Activated CD4-positive, alpha-beta T cell treated with anti-CD3 and anti-CD28 coated beads for 36 hours (primary cell): Measurements from ENCODE around the gene DICER1. TPM values are rescaled to one million over a fixed set of nuclear protein-coding genes. Genes with fewer than 3 reads are reported as not detected.

Experiments used
- ATAC-seq: fragments of 200-7000 bp; cut with Tn5 transposase; one replicate; pipeline ENCODE4 v1.10.0; 2021; ENCODE audit warnings: mild to moderate bottlenecking, moderate library complexity
- CTCF ChIA-PET: fragments of 350-600 bp; sonication (Branson Sonifier 250); formaldehyde crosslinking; loops from one replicate; lab custom pipeline; 2021; ENCODE audit warnings: antibody characterized with exemption; lab: Charles Lee
- POLR2A ChIA-PET: fragments of 350-600 bp; sonication (Branson Sonifier 250); formaldehyde crosslinking; loops from one replicate; lab custom pipeline; 2021; ENCODE audit warnings: antibody characterized with exemption, inconsistent platforms; lab: Charles Lee
- DNase-seq: peaks from one replicate; pipeline ENCODE4 v3.0.0-alpha.2; 2020
- H3K27ac Mint-ChIP-seq: one replicate; pipeline ENCODE4 v1.8.0; 2021; ENCODE audit warnings: mixed read lengths
- H3K27me3 Mint-ChIP-seq: one replicate; pipeline ENCODE4 v1.8.0; 2021; ENCODE audit warnings: mixed read lengths
- H3K36me3 Mint-ChIP-seq: one replicate; pipeline ENCODE4 v1.8.0; 2021; ENCODE audit warnings: low read depth, mixed read lengths
- H3K4me1 Mint-ChIP-seq: one replicate; pipeline ENCODE4 v1.8.0; 2021; ENCODE audit warnings: mixed read lengths
- H3K4me3 Mint-ChIP-seq: one replicate; pipeline ENCODE4 v1.8.0; 2021; ENCODE audit warnings: mild to moderate bottlenecking, moderate library complexity, mixed read lengths
- H3K9me3 Mint-ChIP-seq: one replicate; pipeline ENCODE4 v1.8.0; 2021; ENCODE audit warnings: low read depth, mixed read lengths
- intact Hi-C, 2 experiments: fragments of 100-400 bp; cut with DNase I in 1 of 2; cut with micrococcal nuclease in 1 of 2; formaldehyde crosslinking; loops; one replicate each; pipeline versions ENCODE4 v1.14.2 to v1.15.1; 2022 to 2024; cut with DNase I, micrococcal nuclease
- total RNA-seq, 2 experiments: library from RNA; stranded (reverse); gene quantifications; one replicate each; pipeline ENCODE4 v1.2.3, GENCODE V29; 2021

DICER1 gene
- total RNA-seq, 2 experiments from 2014 or later, result 41.6 to 61.1 TPM

GRCh38 chr14:95102680-95103044 is 54.7 kb downstream of the DICER1 start:
- ATAC-seq (no peak), DNase-seq (no peak)
- Mint-ChIP-seq H3K27ac (no peak overlapping the region), H3K9me3 (no peaks in the 10 kb centered on the region), H3K4me1 (peaks cover 14% of the 10 kb centered on the region), H3K4me3 (no peak overlapping the region), H3K36me3 (peaks cover 41% of the 10 kb centered on the region), H3K27me3 (no peaks in the 10 kb centered on the region)
- intact Hi-C loops, result no loop called here
- ChIA-PET POLR2A (no interaction called here), CTCF (interaction anchor here (0.6 to 2.0 kb wide), 3 partner anchors 14 to 961 kb away, joined by 3 to 5 read pairs (median 4); no protein-coding TSS in a partner anchor)

GRCh38 chr14:95101736-95102679 is 55.3 kb downstream of the DICER1 start:
- DNase-seq, result no peak
- ChIA-PET POLR2A (no interaction called here), CTCF (interaction anchor here (0.6 to 2.0 kb wide), 5 partner anchors 8 to 246 kb away, joined by 3 to 5 read pairs (median 4); no protein-coding TSS in a partner anchor)
- intact Hi-C loops, result no loop called here
- Mint-ChIP-seq H3K36me3 (peaks cover 36% of the 10 kb centered on the region), H3K9me3 (no peaks in the 10 kb centered on the region), H3K4me1 (peaks cover 14% of the 10 kb centered on the region), H3K27me3 (no peaks in the 10 kb centered on the region), H3K4me3 (no peak overlapping the region), H3K27ac (no peak overlapping the region)
- ATAC-seq, result no peak

DNA sequence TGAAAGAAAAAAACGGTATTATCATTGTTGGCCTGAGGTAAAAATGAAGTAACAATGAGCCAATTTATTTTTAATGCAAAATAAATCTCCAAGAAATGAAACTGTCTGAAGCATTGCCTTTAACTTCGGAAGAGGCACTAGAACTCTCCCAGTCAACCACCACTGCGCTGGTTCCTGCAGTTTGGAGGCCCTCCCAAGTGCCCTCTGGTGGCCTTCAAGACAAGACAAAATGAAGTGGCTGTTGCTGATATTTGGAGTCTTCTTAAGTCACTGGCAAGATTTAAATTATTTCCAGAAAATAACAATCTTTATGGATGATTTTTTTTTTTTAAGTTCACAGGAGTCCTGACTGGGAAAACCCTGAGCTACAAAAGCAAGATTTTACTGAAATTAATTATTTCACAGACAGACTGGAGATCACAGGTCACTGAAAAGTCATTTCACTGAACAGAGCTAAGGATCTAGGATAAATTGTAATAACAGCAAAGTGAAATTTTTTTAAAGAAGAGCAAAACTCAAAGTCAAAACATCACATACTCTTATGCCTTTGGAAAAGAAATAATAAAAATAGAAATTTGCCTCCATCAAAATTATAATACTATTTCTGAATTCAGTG is 58.2 kb downstream of the DICER1 start:
- POLR2A ChIA-PET, result no interaction called here
- peaks cover 45% of the 10 kb centered on the region for H3K36me3 Mint-ChIP-seq
- H3K4me3 Mint-ChIP-seq, result no peak overlapping the region
- ATAC-seq (peak; percentile 49), DNase-seq (peak; percentile 59)
- no peak overlapping the region for H3K27ac Mint-ChIP-seq
- intact Hi-C loops, result loop anchor here (1.0 to 5.0 kb wide), 2 partner anchors 410 to 412 kb away; no protein-coding TSS in a partner anchor
- H3K4me1 Mint-ChIP-seq, result peaks cover 14% of the 10 kb centered on the region
- CTCF ChIA-PET, result interaction anchor here (1.1 kb wide), 2 partner anchors 20 to 45 kb away, joined by 3 read pairs; no protein-coding TSS in a partner anchor
- no peaks in the 10 kb centered on the region for H3K9me3 Mint-ChIP-seq
- H3K27me3 Mint-ChIP-seq, result no peaks in the 10 kb centered on the region

- no peaks in the 10 kb centered on the region for H3K27me3 Mint-ChIP-seq
- ATAC-seq (no peak), DNase-seq (no peak)
- H3K4me1 Mint-ChIP-seq, result peaks cover 14% of the 10 kb centered on the region
- ChIA-PET CTCF (interaction anchor here (0.7 kb wide), 2 partner anchors 15 to 545 kb away, joined by 3 read pairs; no protein-coding TSS in a partner anchor), POLR2A (no interaction called here)
- H3K4me3 Mint-ChIP-seq, result no peak overlapping the region
- H3K36me3 Mint-ChIP-seq, result peaks cover 41% of the 10 kb centered on the region
- no peaks in the 10 kb centered on the region for H3K9me3 Mint-ChIP-seq
- intact Hi-C loops, result loop anchor here in 1 of 2 experiments (5.0 kb wide), 1 partner anchor 410 kb away; no protein-coding TSS in a partner anchor
- H3K27ac Mint-ChIP-seq, result no peak overlapping the region
Measured at GRCh38 chr14:95097385-95097784, 59.9 kb downstream of the DICER1 start.

DNA sequence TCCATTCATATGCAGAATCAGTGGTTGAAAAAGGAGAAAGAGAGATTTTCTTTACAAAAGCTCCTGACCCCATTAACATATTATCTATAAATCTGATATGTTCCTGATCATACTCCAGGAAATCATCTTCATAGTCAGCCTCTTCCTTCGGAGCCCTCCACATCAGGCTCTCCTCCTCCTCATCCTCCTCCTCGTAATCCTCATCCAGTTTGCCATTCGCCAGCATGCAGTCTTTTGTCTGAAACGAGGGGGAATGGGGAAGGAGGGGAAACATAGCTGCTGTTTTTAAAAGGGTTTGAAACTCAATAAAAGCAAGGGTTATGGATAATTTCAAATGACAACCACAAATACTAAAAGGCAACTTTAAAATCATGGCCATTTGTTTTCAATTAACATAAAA is 60.9 kb downstream of the DICER1 start:
- H3K36me3 Mint-ChIP-seq, result peaks cover 38% of the 10 kb centered on the region
- POLR2A ChIA-PET, result no interaction called here
- no peak overlapping the region for H3K27ac Mint-ChIP-seq
- H3K4me1 Mint-ChIP-seq, result peaks cover 14% of the 10 kb centered on the region
- no peaks in the 10 kb centered on the region for H3K27me3 Mint-ChIP-seq
- ATAC-seq, result no peak
- DNase-seq, result no peak
- CTCF ChIA-PET, result interaction anchor here (1.2 kb wide), 1 partner anchor 20 kb away, joined by 3 read pairs; no protein-coding TSS in a partner anchor
- H3K9me3 Mint-ChIP-seq, result no peaks in the 10 kb centered on the region
- intact Hi-C loops, result loop anchor here in 1 of 2 experiments (5.0 kb wide), 1 partner anchor 409 kb away; no protein-coding TSS in a partner anchor
- no peak overlapping the region for H3K4me3 Mint-ChIP-seq

- Mint-ChIP-seq H3K4me3 (no peak overlapping the region), H3K27ac (no peak overlapping the region), H3K36me3 (peaks cover 40% of the 10 kb centered on the region), H3K9me3 (no peaks in the 10 kb centered on the region), H3K4me1 (peaks cover 14% of the 10 kb centered on the region), H3K27me3 (no peaks in the 10 kb centered on the region)
- ATAC-seq (no peak), DNase-seq (no peak)
- POLR2A ChIA-PET, result no interaction called here
- intact Hi-C loops, result loop anchor here in 1 of 2 experiments (5.0 kb wide), 1 partner anchor 409 kb away; no protein-coding TSS in a partner anchor
- CTCF ChIA-PET, result interaction anchor here (1.2 kb wide), 1 partner anchor 19 kb away, joined by 3 read pairs; no protein-coding TSS in a partner anchor
Measured at GRCh38 chr14:95095996-95096395, 61.3 kb downstream of the DICER1 start.

DNA sequence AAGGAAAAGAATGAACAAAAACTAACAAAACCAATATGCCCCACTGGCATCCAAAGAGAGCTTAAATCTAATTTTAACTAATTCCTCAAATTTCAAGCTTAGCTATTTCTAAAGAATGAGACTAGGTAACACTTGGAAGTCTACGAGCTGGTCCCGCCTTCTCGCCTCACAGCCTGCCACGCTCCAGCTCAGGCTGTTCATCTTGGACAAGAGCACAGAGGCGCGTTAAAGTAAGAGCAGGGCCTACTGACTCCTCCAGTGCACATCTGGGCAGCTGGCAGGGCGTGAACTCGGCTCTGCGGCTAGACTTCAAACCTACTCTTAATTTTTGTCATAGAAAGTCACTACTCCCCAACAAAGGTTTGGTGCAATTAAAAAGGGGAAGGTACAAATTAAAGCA is 64.6 kb downstream of the DICER1 start:
- POLR2A ChIA-PET, result no interaction called here
- H3K27ac Mint-ChIP-seq, result no peak overlapping the region

DNA sequence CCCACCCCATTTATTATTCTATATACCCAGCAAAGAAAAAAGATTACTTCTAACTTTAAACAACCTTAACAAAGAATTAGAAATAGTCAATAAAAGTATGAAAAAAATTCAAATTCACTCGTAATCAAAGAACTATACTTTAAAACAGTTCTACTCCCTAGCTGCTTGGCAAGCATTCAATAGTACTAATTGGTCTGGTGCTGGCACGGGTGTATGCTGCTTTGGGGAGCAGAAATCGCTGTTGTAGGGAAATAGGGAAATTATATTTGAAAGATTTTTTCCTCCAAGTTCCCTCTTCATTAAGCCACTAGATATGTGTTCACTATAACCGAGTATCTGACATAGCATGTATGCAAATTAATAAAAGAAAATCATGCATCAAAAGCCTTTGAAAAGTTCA is 65.7 kb downstream of the DICER1 start:
- ChIA-PET CTCF (no interaction called here), POLR2A (no interaction called here)
- no peaks in the 10 kb centered on the region for H3K27me3 Mint-ChIP-seq
- ATAC-seq (no peak), DNase-seq (no peak)
- H3K4me1 Mint-ChIP-seq, result no peaks in the 10 kb centered on the region
- no peak overlapping the region for H3K27ac Mint-ChIP-seq
- H3K4me3 Mint-ChIP-seq, result no peak overlapping the region
- intact Hi-C loops, result no loop called here
- peaks cover 50% of the 10 kb centered on the region for H3K36me3 Mint-ChIP-seq
- H3K9me3 Mint-ChIP-seq, result no peaks in the 10 kb centered on the region

More for the DNA sequence above, 64.6 kb downstream of the DICER1 start:
- Mint-ChIP-seq H3K27me3 (no peaks in the 10 kb centered on the region), H3K4me3 (no peak overlapping the region), H3K36me3 (peaks cover 49% of the 10 kb centered on the region), H3K9me3 (no peaks in the 10 kb centered on the region), H3K4me1 (no peaks in the 10 kb centered on the region)
- intact Hi-C loops, result no loop called here
- no peak for DNase-seq
- no peak for ATAC-seq
- CTCF ChIA-PET, result interaction anchor here (1.0 to 1.3 kb wide), 3 partner anchors 14 to 403 kb away, joined by 3 to 4 read pairs (median 3); no protein-coding TSS in a partner anchor

DNA sequence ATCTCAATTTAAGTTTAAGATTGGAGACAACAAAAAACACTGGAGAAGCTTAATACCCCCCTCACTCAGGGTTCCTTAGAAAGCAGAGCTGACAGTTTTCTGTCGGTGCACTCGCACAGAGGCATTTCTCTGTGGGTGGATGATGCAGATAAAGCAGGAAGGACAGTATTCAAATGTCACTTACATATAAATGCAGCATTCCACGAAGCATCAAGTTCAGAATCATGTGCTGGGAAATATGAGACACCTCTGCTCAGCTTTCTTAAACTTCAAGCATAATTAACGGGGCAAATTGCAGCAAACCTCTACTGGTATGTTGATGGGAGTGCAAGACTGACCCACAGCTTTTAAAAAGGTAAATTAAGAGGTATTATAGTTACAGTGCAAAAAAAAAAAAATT is 68.7 kb downstream of the DICER1 start:
- no peak overlapping the region for H3K27ac Mint-ChIP-seq
- H3K27me3 Mint-ChIP-seq, result no peaks in the 10 kb centered on the region
- intact Hi-C loops, result no loop called here
- ChIA-PET CTCF (no interaction called here), POLR2A (no interaction called here)
- no peak overlapping the region for H3K4me3 Mint-ChIP-seq
- H3K36me3 Mint-ChIP-seq, result peaks cover 36% of the 10 kb centered on the region
- DNase-seq (no peak), ATAC-seq (no peak)
- H3K9me3 Mint-ChIP-seq, result no peaks in the 10 kb centered on the region
- H3K4me1 Mint-ChIP-seq, result no peaks in the 10 kb centered on the region

DNA sequence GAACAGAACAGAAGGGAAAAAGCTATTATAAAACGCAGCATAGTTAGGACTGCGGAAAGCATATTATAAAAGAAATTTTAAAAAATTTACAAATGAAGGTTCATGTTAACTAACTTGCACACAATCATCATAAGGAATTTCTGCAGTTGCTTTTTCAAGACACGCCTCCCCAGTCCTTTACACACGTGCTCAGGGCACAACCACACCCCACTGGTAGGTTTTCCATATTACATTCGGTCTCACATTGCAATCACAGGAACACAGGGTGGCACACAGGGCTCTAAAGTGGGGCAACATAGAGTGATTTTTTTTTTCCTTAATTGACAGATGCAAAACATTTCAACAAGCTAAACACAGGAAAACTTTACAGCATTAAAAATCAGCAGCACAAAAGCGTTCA is 69.7 kb downstream of the DICER1 start:
- POLR2A ChIA-PET, result no interaction called here
- Mint-ChIP-seq H3K4me1 (no peaks in the 10 kb centered on the region), H3K27me3 (no peaks in the 10 kb centered on the region), H3K36me3 (peaks cover 29% of the 10 kb centered on the region), H3K27ac (no peak overlapping the region), H3K9me3 (no peaks in the 10 kb centered on the region), H3K4me3 (no peak overlapping the region)
- CTCF ChIA-PET, result no interaction called here
- no peak for DNase-seq
- no peak for ATAC-seq
- intact Hi-C loops, result no loop called here

DNA sequence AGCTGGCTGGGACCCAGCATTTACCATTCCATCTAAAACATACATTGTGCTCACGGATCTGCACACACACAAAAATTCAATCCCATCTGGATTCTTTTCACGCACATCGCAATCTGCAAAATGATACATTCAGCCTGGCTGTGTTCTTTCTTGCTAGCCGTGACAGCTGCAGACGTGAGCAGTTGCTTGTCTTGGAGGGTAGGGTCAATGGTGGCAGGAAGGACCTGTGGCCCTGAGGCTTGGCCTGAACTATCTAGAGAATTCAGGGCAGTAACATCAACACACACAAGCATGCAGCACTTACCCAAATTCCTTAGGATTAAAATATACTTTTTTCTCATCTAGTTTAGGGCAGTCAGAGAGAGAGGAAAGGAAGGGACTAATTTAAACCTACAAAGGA is 72.0 kb downstream of the DICER1 start:
- H3K27ac Mint-ChIP-seq, result no peak overlapping the region
- POLR2A ChIA-PET, result no interaction called here
- no peak for DNase-seq
- CTCF ChIA-PET, result no interaction called here
- H3K9me3 Mint-ChIP-seq, result no peaks in the 10 kb centered on the region
- no peak for ATAC-seq
- H3K4me1 Mint-ChIP-seq, result no peaks in the 10 kb centered on the region
- peaks cover 25% of the 10 kb centered on the region for H3K36me3 Mint-ChIP-seq
- no peaks in the 10 kb centered on the region for H3K27me3 Mint-ChIP-seq
- no peak overlapping the region for H3K4me3 Mint-ChIP-seq
- intact Hi-C loops, result no loop called here
